Suppressor macrophage (primary cell): ENCODE data around the gene CLK3.

ENCODE experiments used
- DNase-seq, 4 experiments: peaks; one replicate each; pipeline ENCODE4 v3.0.0-alpha.2; 2020 to 2022

The CLK3 gene

DNA sequence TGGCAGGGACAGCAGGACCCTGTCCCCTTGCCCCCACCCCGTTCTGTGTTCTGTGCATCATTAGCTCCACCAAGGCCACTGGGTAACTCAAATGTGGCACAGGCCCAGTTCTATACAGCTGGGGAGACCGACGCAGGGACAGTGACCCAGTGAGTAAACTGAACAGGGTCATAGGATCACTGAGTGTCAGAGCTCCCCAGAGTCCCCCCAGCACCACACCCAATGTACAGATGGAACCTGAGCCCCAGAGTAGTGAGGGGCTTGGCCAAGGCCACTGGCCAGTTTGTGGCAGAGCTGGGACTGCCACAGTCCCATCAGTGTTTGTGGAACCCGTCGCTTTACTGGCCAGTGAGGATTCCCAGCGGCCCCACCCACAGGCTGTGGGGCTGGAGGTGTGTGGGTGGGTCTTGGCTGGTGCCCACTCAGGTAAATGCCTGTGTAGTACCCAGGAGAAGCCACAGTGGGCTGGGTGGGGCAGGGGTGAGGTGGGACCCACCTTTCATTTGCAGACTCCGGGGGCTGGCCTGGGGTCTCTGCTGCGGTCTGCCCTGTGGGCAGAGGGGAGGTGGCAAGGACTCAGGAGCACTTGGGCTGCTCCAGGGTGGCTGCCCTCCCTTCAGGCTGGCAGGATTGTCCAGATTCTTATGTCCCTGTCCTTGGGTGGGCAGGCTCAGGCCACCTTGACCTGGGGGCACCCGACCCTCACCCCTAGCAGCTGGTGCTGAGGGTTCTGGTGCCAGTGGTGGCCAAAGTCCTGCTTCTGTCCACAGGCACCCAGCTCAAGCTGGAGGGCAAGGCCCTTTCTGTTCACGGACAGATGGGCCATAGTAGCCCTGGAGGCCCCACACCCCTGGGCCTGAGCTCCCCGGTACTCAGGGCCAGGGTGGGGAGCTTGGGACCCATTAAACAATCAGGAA lies 11.6 kb upstream of the CLK3 start:
- DNase-seq = no peak

DNA sequence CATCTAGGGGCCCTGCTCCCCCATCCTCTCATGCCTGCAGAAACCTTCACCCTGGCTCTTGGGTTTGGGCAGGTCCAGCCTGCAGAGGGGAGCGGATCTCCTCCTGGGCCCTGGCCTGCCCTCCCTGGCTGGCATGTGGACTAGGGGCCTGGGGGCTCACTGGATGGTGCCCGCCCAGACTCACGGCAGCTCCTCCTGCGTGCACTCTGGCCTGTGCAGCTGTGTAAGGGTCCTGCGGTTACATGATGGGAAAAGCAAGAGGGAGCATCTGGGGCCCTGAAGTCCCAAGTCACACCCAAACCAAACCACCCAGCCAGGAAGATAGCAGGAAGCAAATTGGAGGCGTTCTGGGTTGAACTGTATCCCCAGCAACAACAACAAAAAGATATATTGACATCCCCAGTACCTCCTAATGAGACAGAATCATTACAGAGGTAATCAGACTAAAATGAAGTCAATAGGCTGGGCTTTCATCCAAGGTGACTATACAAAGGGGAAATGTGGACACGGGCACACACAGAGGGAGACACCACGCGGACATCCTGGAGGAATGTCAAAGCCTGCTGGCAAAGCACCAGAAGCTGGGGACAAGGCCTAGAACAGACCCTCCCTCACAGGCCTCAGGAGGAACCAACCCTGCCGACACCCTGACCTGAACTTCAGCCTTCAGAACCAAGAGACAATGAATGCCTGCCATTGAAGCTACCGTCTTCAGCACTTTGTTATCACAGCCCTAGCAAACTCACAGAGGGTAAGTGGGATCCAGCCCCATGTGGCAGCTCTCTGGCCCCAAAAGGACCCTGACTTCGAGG lies 10.4 kb upstream of the CLK3 start:
- DNase-seq = no peak

DNA sequence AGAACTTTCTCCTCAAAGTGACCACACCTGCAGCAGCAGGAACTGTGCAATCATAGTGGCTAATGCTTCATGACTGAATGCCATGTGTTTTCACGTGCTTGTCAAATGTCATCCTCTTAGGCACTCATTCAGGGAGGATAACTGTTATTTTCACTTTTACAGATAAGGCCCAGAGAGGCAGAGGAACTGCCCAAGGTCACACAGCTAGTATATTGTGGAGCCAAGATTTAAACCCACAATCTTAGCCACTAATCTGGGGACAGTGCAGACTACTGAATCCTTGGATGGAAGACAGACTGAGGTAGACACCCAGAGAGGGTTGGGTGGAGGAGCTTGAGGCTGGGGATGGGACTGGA lies 9.9 kb upstream of the CLK3 start:
- no peak for DNase-seq

DNA sequence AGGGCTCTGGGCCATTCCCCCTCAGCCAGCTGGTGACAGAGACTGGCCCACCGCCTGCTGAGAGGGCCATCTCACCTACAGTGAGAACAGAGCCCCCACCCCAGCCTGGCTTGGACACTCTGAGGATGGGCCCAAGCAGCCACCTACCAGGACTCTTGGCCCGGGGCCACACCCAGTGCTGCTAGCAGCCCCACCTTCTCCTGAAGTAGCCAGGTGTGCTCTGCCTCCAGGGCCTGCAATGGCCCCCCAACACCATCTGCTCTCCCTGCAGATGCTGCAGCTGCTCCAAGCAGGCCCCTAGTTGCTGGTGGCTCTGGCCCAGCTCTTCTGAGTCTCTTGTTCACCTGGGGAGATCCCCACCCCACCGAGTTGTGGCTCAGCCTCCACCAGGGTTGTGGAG lies 6.8 kb upstream of the CLK3 start:
- no peak for DNase-seq

DNA sequence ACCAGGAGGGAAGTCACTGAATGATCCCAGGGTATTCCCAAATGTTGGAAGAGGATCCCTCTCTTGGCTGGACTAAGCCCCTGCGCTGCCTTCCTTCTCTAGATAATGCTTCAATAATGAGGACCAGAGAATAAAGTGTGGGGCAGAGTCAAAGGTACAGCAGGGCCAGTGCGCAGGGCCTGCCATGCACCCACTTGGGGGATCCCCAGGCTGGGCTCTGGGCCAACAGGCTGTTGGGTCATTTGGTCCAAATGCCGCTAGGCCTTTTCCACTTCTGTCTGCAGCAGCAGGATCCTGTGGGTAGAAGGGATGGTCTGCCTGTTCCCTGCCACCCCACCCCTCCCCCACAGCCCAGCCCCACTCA lies 5.7 kb upstream of the CLK3 start:
- DNase-seq = no peak

DNA sequence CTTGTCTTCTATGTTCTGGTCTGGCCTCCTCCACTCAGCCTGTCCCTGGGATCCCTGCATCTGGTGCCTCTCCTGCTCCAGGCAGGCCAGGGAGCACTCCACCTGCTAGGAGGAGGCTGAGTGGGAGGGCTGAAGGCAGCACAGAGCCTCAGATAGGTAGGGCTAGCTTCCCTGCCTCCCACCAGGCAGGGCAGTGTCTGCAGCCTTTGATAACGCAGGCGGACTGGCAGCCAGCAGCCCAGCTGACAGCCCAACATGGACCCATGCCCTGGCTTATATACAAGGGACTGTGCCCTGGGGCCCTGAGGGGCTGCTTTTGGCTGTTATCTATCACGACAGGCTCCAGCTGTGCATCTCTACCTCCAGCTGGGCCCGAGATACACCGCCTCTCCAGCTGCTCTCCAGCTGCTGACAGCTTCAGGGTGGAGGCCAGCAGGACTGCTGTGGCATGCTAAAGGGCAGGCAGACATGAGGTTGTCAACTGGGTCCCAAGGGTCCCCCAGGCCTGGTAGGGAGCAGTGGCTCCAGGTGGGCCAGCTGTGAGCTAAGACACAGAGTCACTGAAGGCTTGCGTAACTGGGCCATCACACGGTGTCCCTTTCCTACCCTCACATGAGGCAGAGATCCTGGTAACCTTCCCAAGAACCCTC lies 5.2 kb upstream of the CLK3 start:
- DNase-seq = no peak

DNA sequence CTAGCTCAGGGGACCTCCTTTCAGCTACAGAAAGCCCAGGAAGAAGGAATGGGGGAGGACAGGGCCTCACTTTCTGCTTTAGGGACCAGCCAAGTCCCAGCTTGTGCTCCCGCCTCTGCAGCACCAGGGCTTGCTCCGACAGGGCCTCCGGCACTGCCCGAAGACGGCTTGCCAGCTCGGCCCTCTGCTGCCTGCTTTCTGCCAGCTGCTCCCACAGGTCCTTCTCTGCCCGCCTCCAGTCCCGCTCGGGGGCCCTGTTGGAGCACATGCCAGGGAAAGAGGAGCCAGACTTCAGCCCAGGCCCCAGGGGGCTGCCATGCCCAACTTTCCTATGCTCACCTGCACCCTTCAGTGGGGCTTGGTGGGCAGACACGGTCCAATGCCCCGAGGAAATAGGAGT lies 4.3 kb upstream of the CLK3 start:
- no peak for DNase-seq

DNA sequence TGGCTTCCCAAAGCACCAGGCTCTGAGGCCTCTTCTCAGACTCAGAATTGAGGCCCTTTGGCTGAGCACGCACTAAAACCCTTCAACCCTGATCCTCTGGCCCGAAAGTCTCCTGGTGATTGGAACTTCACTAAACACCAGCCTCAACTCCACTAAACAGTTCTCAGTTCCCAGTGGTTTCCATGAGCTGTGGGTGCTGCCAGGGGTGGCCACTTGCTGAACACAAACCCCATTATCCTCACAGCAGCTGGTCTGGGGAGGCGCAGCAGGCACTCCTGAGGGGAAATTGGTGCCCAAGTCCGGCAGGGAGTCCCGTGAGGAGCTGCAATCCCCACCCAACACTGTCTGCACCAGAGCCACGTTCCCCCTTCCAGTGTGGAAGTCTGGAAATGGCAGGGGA lies 3.8 kb upstream of the CLK3 start:
- no peak for DNase-seq

DNA sequence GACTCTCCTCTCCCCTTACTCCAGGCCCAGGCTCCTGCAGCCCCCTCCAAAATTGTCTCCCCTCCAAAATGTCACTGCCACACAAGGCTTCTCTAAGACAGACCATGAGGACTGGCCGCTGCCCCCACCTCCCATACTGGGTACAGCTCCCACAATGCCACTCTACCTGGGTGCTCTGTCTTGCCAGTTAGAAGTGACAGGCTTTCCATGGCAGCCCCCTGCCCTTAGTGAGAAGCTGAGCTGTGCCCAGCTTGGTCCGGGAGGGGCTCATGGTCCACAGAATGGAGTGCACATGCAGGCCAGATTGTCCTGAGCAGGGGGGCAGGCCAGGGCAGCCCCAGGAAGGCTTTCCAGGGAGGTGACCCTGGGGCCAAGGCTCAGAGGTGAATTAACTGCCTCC lies 3.0 kb upstream of the CLK3 start:
- no peak for DNase-seq

DNA sequence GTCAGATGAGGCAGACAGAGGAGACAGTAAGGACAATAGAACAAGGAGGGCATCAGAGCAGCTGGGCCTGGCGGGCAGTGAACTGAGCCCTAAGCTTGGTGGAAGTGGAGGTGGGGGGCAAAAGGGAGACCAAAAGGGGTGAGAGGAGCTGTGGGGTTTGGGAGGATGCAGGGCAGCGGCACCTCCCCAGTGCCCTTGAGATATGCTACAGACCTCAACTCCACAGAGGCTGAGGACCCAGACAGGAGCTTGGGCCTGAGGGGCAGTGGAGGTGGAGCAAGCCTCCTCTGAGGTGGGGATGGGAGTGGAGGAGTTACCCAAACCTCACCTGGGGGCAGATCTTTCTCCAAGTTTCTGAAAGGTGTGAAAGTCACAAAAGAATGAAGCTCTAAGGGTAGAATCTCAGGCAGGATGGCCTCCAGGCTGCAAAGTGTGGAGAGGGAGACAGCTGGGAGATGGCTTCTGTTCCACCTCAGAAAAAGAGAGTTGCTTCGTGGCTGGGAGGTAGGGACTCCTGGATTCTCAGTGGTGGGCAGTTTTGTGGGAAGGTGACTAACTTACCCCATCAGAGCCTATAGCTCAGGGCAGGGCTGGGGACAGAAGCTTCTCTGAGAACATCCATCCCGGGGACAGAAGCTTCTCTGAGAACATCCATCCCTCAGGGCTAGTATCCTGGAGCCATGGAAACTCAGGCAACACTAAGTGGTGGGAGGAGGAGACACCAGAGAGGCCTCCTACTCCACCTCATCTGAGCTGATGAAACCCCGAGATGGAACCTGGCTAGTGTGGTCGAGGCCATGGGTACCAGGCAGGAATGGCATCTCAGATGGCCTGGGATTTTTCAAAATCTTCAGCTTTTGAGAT lies 2.3 kb upstream of the CLK3 start:
- no peak for DNase-seq

DNA sequence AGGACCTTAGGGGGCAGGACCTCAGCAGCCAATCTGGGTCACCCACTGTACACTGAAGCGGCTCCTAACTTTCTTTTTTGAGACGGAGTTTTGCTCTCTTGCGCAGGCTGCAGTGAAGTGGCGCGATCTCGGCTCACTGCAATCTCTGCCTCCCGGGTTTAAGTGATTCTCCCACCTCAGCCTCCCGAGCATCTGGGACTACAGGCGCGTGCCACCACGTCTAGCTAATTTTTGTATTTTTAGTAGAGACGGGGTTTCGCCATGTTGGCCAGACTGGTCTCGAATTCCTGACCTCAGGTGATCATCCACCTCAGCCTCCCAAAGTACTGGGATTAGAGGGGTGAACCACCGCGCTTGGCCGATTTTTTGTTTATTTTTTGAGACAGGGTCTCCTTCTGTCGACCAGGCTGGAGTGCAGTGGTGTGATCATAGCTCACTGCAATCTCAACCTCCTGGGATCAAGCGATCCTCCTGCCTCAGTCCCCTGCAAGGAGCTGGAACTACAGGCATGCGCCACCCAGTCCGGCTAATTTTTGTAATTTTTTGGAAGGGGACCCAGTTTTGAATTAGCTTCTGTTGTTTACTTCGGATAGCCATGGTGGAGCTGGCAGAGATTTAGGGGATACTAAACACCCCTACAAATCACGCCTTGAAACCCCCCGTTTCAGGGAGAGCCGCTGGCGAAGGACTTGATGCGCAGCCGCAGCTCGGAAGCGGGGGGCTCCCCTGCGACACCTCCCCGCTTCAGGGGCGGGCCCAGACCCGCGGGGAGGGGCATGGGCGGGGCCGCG lies 1.5 kb upstream of the CLK3 start:
- DNase-seq = no peak

DNA sequence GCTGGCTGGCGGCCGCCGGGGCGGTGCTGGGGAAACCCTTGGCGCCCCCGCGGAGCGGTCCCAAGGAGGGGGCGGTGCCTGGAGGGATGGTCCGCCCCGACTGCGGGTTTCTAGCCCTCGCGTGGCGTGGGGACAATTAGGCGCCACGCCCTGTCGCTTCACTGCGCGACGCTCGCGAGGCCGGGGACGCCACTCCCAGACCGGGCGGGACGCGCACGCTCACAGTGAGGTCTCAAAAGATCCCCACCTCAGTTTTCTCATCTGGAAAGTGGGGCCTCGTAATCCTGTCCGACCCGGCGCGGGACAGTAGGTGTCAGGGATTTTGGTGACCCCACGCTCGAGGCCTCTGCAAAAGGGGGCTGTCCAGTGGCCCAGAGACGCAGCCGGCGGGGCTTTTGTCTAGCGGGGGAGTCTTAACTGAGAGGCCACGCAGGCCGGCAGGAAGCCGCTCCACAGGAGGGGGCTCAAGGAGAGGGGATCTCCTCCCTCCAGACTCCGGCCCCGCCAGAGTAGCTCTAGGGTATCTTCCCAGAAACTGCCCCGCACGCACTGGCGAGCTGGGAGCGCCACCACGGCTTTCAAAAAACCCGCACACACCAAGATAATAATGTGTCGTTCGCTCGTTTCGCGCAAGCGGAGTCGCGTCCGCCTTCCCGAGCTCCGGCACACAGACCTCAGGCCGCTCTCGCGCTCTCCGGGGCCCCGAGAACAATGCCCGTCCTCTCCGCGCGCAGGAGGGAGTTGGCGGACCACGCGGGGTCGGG lies 710 bp upstream of the CLK3 start:
- peak; percentile 84 to 95 (median 90) for DNase-seq

DNA sequence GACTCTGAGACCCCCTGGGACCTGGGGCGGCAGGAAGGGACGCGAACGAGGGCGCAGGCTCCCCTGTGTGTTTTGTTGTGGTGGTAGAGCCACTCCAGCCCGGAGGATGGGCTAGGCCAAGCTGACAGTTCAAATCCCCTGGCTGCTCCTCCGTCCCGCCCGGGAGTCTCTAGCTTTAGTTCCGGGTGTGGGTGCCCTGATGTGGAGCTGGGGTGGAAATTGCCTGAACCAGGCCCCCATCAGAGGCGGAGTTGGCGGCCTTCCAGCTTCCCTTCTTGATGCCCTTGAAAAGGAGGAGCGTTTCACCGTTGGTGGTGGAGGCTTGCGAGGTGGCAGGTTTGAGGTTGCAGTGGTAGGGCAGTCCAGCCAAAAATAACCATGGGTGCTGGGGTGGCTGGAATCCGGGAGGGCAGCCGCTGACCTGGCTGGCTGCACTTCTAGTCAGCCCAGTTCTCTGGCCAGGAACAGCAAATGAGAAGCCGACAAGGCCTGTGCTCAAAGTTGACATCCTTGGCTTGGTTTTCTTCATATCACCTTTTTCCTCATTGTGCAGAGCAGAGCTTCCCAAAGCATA lies 817 bp downstream of the CLK3 start:
- DNase-seq = peak; percentile 86 to 94 (median 90)

DNA sequence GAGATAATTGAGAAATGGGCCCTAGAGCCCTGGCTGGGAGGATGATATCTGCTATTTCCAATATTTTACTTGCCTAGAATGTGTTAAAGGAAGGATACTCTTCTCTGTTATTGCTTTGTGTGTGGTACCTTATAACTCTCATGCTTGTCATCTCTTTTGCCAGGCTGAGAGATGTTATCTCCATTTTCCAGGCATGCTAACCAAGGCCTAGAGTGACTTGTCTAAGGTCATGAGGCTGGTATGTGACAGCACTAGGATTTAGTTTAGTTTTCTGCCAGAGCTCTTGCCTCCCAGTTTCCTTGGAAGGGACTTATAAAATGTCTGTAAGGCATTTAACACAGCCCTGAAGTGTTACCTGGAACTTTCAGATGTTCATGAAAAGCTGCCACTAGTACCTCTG lies 1.4 kb downstream of the CLK3 start:
- DNase-seq = no peak

DNA sequence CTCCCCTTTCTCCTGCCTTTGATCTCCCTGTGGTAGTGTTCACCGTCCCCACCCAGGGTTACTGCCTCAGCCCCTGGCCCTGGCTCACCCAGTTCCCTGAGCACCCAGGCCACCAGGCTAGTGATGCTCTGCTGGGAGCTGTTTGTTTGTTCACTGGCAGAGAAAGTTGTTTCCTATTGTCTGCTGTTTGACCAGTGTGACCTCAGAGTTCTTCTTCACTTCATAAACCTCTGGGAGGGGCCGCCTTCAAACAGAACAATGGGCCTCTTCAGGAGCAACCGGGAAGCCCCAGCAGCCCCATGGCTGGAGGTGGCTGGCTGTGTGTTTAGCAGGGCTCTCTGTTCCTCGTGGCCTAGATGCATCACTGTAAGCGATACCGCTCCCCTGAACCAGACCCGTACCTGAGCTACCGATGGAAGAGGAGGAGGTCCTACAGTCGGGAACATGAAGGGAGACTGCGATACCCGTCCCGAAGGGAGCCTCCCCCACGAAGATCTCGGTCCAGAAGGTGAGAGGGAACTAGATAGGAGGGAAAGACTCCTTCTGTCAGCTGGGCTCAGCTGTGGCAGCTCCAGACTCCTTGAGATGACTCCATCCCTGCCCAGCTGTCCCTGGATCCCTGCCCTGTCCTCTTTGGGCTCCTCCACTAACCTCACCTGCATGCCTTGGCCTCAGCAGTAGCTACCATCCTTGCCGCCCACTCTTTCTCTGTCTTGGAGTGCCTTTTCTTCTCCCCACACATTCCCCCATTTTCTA lies 3.4 kb downstream of the CLK3 start:
- no peak for DNase-seq

DNA sequence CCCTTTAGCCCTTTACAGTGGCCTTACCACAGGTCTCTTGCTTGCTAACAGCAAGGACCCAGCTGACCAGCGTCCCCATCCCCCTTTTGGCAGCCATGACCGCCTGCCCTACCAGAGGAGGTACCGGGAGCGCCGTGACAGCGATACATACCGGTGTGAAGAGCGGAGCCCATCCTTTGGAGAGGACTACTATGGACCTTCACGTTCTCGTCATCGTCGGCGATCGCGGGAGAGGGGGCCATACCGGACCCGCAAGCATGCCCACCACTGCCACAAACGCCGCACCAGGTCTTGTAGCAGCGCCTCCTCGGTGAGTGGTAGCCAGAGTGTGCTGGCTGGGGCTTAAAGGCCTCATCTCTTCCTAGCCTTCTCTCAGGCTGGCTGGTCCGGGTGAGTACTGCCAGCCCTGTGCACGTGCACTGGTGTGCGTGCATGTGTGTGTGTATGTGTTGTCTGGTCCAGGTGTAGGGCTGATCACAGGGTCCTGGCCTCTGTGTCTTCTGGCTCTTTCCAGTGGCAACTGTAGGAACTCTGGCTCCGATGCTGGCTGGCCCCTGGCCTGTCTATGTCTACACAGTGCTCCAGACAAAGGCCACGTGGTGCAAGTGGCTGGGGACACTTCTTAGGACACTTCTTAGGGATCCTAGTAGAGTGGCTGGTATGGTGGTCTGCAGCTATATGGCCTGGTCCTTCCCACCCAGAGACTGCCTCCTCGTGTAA lies 4.4 kb downstream of the CLK3 start:
- no peak for DNase-seq

DNA sequence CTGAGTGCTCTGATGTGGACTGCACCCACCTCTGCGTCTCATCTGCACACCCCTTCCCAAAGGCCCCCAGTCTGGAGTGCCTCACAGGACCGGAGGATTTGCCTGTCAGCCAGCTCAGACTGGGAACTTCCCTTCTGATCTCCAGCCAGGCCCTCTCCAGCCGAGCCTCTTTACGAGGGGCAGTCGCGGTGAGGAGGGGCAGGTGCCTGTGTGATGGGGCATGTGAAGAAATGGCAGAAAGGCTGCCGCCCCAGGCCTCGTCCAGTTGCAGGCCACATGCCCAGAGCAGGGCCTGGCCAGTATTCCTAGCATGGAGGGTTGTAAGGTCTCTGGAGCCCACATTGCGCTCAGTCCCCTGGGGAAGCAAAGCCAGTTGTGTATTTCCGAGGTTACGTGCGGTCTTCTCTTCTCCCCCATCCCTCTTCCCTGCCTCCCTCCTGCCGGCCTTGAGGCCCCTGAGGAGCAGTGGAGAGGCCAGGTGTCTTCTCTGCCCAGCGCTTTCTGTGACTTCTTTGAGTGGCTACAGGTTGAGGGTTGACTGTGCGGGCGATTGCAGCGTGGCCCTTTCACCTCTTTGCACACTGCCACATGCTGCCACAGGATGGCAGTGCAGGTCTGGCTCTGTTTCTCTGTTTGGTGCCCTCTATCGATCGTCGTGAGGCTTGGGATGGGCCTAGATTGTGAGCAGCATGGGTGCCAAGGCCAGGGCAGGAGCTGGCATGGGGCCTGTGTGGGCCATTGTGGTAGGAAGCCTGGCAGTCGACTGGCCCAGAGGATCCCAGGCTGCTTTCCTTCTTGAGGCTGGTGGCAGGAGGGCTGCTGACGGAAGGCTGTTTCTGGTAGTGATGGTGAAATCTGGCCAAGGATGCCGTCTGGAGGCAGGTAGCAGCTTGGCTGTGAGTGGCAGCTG lies 5.3 kb downstream of the CLK3 start:
- DNase-seq = peak; percentile 83 to 87 (median 85)

DNA sequence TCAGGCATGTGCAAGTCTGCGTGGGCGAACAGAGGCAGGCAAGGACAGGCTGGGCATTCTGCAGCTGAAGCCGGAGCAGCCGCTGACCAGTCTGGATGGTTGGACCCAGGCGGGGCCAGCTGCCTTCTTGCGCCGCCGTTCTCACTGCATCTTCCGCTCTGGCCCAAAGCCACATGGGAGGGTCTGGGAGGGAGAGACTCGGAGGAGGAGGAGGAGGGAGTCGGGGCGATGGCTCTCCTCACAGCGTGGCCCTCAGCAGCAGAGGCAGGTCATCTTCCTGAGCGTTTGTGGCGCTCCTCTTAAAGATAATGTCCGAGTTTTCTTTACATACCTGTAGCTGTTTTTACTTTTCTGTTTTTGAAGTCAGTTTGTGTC lies 5.9 kb downstream of the CLK3 start:
- DNase-seq = no peak
